Left lobe of liver (tissue), 2 donors: ENCODE measurements around the gene SRGAP1. TPM values are rescaled to one million over a fixed set of nuclear protein-coding genes. Genes with fewer than 3 reads are reported as not detected.
A peak's percentile ranks its signal among the peaks of the same experiment; 100 is the strongest.
"Not testable (repeated sequence)": the region's sequence is repeated elsewhere in the genome, so short reads cannot be mapped to it uniquely, and the experiment has no call there.

Source experiments
- ATAC-seq: fragments of 200-7000 bp; cut with Tn5 transposase; one replicate; pipeline ENCODE4 v1.9.1; 2020; ENCODE audit warnings: mild to moderate bottlenecking, moderate library complexity
- DNase-seq: peaks from one replicate; pipeline ENCODE4 v3.0.0-alpha.2; 2020; ENCODE audit warnings: low spot score
- total RNA-seq: library from RNA; stranded (reverse); gene quantifications from one replicate; pipeline ENCODE4 v1.2.1, GENCODE V29; 2021
- donor health status: DM: no; HTN: no; CAD: no; lungs with moderate emphysema.
- donor health status: DM: no; HTN: yes; CAD: no.

SRGAP1 gene
- total RNA-seq, 1 donor from 2014 or later, result 1.1 TPM

GRCh38 chr12:63836936-63837335, 7.6 kb upstream of the SRGAP1 start:
- DNase-seq (no peak), ATAC-seq (no peak)

- DNase-seq, result no peak
- ATAC-seq, result no peak
Measured at GRCh38 chr12:63838411-63838810, 6.1 kb upstream of the SRGAP1 start.

- no peak for ATAC-seq
- no peak for DNase-seq
Measured at GRCh38 chr12:63841011-63841410, 3.5 kb upstream of the SRGAP1 start.

- no peak for ATAC-seq
- DNase-seq, result no peak
Measured at GRCh38 chr12:63841571-63841970, 2.9 kb upstream of the SRGAP1 start.

- not testable (repeated sequence) for ATAC-seq, DNase-seq
Measured at GRCh38 chr12:63842750-63843149, 1.8 kb upstream of the SRGAP1 start.

- ATAC-seq (no peak), DNase-seq (no peak)
Measured at GRCh38 chr12:63843254-63843720, 1.2 kb upstream of the SRGAP1 start.

- DNase-seq (peak; percentile 90), ATAC-seq (peak; percentile 94)
Measured at GRCh38 chr12:63843721-63844390, 644 bp upstream of the SRGAP1 start.

- DNase-seq, result no peak
- no peak for ATAC-seq
Measured at GRCh38 chr12:63845726-63846125, 1.2 kb downstream of the SRGAP1 start.

- DNase-seq (no peak), ATAC-seq (no peak)
Measured at GRCh38 chr12:63846238-63846967, 1.9 kb downstream of the SRGAP1 start.

GRCh38 chr12:63848450-63848849, 4.0 kb downstream of the SRGAP1 start:
- DNase-seq, result no peak
- no peak for ATAC-seq

- DNase-seq (no peak), ATAC-seq (no peak)
Measured at GRCh38 chr12:63849106-63849620, 4.7 kb downstream of the SRGAP1 start.

GRCh38 chr12:63849641-63850040, 5.1 kb downstream of the SRGAP1 start:
- no peak for ATAC-seq
- DNase-seq, result no peak

- ATAC-seq, result no peak
- DNase-seq, result no peak
Measured at GRCh38 chr12:63853978-63854377, 9.5 kb downstream of the SRGAP1 start.

GRCh38 chr12:63855299-63855698, 10.8 kb downstream of the SRGAP1 start:
- DNase-seq (no peak), ATAC-seq (no peak)

GRCh38 chr12:63857771-63858670, 13.5 kb downstream of the SRGAP1 start:
- no peak for ATAC-seq

GRCh38 chr12:63859880-63860279, 15.4 kb downstream of the SRGAP1 start:
- not testable (repeated sequence) for DNase-seq, ATAC-seq

More at GRCh38 chr12:63857771-63858670, 13.5 kb downstream of the SRGAP1 start:
- DNase-seq, result no peak

GRCh38 chr12:63862187-63862968, 17.9 kb downstream of the SRGAP1 start:
- DNase-seq, result peak; percentile 80

GRCh38 chr12:63862969-63863230, 18.4 kb downstream of the SRGAP1 start:
- DNase-seq (no peak), ATAC-seq (no peak)

More at GRCh38 chr12:63862187-63862968, 17.9 kb downstream of the SRGAP1 start:
- peak; percentile 99 for ATAC-seq

GRCh38 chr12:63863658-63864453, 19.4 kb downstream of the SRGAP1 start:
- no peak for ATAC-seq
- no peak for DNase-seq

GRCh38 chr12:63864454-63864706, 19.9 kb downstream of the SRGAP1 start:
- no peak for DNase-seq
- no peak for ATAC-seq
